DMS79 treated with DMSO at 0.1 percent for 48 hours (cell line): ENCODE results near the gene CELA3B.
"Not testable (repeated sequence)": the region's sequence is repeated elsewhere in the genome, so short reads cannot be mapped to it uniquely, and the experiment has no call there.

Source experiments
- DNase-seq: peaks from one replicate; lab custom pipeline; 2025; lab: John Stamatoyannopoulos, UW

CELA3B gene

GRCh38 chr1:21976703-21977239 lies at the start of gene CELA3B:
CELA3B (plus strand) TSS chr1:21977022; CDS start chr1:21977040, 18 bp downstream.
- not testable (repeated sequence) for DNase-seq

DNA sequence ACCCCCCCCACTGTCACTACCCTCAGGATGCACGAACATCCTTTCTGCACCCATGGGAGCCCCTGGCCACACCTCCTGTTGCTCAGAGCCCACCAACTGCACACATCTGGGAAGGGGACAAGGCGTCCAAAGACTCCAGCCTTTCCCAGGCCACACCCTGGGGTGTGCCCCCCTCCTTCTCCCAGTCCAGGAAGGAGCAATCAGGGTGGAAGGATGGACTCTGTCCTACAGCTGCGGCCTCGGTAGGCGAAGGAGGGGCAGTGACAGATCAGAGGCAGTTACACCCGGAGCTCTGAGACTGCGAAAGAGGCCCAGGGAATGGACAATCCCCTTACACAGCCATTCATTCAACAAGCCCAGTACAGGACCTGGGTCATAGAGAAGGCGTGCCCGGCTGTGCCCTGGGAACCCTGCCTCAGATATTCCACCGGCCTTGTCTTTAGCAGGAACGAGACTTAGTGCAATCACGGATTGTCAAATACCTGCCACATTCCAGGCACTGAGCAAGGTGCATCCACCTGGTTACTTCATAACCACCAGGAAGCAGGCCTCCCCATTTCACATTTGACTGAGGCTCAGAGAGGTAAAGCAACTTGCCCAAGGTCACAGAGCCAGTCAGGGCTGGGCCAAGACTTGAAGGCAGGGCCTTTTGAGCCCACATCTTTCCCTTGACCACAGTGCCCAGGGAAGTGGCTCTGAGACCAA lies 49.1 kb upstream of the CELA3B start:
- DNase-seq, result no peak

DNA sequence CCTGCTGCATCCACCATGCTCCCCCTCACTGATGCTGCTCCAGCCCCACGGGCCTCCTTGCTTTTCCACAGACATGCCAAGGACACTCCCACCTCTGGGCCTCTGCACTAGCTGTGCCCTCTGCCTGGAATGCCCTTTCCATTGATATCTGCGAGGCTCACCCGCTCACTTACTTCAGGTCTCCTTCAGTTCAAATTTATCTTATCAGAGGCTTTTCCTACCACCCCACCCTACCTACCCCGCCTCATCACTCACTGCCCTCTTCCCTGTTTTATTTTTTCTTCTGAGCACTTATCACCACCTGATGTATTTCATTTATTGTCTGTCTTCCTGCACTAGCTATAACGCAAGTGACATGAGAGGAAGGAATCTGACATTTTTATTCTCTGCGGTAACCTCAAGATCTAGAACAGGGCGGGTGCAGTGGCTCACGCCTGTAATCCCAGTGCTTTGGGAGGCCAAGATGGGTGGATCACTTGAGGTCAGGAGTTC lies 46.7 kb upstream of the CELA3B start:
- DNase-seq, result no peak

- no peak for DNase-seq
Measured at GRCh38 chr1:21930629-21931170, 46.1 kb upstream of the CELA3B start.

DNA sequence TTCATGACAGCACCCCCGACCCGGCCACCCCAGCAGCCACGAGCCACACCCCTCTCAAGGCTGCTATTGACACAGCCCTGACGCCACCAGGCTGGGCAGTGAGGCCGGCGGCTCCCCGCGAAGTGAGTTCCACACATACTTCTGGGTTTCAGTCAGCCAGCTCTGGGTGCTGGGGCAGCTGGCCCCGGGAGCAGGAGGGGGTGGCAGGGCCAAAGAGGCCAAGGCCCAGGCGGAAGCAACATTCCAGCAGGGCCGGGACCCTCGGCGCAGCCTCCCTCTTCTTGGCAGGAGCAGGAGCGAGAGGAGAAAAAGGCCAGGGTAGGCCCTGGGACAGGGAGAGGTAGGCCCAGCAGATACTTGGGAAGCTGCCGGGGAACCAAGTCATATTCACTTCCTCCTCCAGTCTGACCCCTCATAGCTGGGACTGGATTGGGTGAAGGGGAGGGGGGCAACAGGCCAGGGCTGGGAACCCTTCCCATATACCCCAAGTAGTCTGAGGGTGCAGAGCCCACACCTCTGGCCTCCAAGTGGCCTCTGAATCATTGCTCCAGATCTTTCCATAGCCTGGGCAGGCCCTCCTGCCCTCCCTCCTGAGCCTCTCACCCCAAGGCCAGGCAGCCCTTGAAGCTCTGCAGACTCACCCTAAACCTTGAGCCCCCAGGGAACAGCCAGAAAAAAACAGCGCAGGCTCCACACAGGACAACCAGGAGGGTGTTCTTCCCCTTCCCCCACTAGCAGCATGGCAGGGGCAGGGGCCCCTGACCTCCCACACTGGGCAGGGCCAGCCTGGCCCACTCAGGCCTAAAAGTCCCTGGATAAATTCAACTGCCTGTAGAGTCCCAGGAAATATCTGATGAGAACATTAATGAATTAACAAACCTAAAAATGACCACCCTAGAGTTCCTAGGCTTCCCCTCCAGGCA lies 45.4 kb upstream of the CELA3B start:
- no peak for DNase-seq

GRCh38 chr1:21932127-21932526 lies 44.7 kb upstream of the CELA3B start:
- DNase-seq, result no peak

DNA sequence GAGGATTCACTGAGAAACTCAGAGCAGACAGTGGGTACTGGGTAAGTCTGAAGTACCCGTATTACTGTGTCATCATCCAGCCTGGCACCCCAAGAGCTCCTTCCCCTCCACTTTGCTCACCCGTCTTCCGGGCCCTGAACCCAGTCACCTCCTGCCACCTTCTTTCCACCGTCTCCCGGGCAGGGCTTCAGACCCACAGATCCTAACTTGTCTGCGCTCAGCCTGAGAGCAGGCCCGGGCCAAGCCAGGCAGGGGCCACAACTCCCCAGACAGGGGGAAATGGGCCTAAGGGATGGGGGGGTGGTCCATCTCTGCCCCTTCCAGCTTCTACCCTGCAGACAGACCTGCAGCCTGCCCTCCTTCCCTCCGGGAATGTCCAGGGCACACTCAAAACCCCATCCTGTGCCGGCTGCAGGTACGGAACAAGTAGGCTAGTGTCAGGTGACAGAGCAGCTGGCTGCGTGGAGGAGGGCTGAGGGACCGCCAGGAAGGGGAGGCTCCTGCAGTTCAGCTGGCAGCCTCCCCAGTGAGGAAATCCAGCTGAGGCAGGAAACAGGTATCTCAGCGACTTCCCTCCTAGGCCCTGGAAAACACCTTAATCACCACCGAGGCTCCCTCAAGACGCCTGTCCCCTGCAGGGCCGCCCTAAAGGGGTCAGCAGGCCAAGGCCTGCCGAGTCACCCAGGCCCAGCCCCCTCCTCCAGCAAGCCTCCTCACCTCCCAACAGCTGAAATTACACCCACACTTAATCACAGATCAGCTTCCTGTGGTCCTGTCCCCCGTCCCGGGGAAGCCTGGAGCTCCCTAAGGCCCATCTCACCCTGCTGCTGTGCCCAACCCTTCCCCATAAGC lies 43.2 kb upstream of the CELA3B start:
- DNase-seq, result peak; percentile 89

DNA sequence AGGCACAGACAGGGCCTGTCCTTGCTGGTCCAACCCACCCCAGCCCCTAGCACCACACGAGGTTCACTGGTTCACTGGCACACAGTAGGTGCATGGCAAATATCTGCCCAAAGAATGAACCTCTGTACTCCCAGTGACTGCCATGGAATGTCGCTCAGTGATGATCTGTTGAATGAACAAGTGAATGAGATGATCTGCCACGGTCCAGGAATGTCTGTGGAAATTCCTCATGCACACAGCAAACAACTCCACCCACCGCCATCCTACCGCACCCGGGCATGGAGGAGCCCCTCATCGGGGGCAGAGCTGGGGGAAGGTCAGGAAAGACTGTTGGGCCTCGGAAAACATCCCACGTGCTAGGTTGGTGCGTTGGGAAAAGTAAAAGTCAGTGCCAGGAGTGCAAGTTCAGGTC lies 41.4 kb upstream of the CELA3B start:
- DNase-seq, result no peak

- DNase-seq, result no peak
Measured at GRCh38 chr1:21935891-21936365, 40.9 kb upstream of the CELA3B start.

- DNase-seq, result peak; percentile 13
Measured at GRCh38 chr1:21936366-21937031, 40.3 kb upstream of the CELA3B start.

DNA sequence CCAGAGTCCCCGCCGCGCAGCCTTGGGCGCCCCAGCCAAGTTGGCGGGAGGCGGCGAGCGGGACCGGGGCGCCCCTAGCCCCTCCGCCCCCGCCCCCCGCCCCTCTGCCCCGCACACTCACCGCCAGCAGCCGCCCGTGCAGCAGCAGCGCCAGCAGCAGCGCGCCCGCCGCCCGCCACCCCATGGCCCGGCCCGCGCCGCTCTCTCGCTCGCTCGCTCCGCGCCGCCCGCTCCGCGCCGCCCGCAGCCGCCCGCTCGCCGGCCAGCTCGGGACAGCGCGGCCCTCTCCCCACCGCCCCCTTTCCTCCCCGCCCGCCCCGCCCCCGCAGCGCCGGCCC lies 39.8 kb upstream of the CELA3B start, which contains the start of gene HSPG2:
HSPG2 (minus strand) TSS at position 277 of the 338 bp plus-strand sequence; CDS start at position 184, 93 bp downstream.
- DNase-seq, result no peak

DNA sequence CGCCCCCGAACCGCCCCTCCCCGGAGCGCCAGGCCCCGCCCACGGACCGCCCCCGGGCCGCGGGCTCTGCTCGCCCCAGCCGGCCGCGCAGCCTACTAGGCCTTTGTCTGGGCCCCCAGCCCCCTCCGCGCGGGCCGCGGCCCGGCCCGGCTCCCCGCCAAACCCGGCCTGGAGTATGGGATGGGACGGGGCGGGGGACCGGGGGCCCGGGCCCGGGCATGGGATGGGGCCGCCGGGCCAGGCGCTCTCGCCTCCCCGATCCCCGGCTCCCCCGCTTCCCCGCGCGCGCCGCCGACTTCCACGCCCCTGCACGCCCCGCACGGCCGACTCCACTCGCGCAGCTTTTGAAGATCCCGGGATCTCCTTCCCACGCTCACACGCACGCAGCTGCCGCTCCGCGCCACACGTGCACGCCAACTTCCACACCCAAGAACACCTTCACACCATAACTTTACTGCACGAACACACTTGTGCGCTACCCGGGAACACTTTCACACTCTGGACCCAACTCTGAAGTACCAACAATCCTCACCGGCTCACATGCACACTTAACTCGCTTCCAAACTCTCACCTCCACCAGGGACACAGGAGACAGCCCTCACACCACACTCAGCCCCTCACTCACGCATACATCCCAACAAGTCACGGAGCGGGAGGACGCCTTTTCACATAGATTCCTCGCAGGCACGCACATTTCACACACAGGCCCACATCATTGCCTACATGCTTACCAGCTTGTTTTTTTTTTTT lies 39.3 kb upstream of the CELA3B start:
- DNase-seq, result peak; percentile 63

GRCh38 chr1:21938732-21939538 lies 37.9 kb upstream of the CELA3B start:
- no peak for DNase-seq

DNA sequence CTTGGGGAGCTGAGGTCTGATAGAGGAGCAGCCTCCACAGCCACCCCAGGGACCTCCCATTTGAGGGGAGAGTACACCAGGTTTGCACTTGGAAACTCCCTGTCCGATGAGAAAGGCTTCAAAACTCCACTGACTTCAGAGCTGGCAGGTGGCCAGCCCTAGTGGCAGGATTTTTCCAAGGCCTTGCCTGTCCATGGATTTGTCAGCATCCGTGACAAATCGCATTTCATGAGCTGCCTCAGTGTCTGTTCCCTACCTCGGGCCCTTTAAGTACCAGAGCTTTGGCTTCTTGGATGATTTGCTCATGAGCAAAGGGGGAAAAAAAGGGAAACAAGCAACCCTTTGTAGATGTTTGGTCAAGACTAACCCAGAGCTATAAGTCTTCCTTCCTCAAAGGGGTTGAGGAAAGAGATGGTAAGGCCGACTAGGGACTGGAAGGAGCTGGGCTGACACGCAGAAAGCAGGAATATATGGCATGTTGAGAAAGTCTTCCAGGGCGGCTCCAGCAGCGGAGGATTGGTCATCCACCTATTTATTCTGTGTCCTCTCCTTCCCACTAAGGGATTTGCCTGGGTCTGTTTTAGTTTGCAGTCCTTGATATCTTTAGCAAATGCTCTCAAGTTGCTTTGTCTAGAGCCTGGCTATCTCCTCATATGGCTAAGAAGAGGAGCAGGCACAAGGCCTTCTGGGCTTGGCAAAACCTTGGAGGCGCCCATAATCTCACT lies 37.0 kb upstream of the CELA3B start:
- no peak for DNase-seq

- DNase-seq, result no peak
Measured at GRCh38 chr1:21940492-21940891, 36.3 kb upstream of the CELA3B start.

DNA sequence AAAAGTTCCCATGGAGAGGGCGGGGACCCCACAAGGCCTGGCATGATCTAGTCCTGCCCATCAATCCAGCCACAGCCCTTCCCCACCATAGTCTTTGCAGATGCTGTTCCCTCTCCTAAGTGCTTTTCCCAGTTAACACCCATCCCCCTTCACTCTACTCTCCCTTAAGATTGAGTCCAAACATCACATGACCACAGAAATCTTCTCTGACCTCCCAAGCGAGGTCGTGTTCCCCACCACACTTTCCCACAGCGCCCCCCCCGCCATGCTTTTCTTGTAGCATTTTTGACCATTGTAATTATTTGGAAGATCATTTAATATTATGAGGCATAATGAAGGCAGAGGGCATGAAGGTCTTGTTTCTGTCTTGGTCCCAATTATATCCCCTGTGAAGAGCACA lies 35.5 kb upstream of the CELA3B start:
- no peak for DNase-seq

- DNase-seq, result no peak
Measured at GRCh38 chr1:21942464-21942863, 34.4 kb upstream of the CELA3B start.

DNA sequence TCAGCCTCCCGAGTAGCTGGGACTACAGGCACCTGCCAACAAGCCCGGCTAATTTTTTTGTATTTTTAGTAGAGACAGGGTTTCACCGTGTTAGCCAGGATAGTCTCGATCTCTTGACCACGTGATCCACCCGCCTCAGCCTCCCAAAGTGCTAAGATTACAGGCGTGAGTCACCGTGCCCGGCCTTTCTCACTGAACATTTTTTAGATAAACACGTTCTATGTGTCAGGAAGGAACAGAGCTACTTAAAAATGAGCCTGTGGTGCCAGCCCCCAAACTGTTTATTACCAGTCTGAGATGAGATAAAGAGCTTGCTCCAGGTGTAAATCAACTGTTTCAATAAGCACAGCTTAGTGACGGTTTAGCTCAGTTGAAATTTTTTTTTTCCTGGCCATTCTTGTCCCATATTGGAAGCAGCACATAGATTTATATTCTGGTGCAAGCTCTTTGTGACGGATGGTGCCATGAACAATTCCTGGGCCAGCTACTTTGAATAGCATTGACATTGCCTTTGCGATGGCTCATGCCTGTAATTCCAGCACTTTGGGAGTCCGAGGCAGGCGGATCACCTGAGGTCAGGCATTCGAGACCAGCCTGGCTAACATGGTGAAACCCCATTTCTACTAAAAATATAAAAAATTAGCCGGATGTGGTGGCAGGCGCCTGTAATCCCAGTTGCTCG lies 33.7 kb upstream of the CELA3B start:
- DNase-seq, result not testable (repeated sequence)
